ENCODE measurements around the gene GPR142.

GPR142 gene

DNA sequence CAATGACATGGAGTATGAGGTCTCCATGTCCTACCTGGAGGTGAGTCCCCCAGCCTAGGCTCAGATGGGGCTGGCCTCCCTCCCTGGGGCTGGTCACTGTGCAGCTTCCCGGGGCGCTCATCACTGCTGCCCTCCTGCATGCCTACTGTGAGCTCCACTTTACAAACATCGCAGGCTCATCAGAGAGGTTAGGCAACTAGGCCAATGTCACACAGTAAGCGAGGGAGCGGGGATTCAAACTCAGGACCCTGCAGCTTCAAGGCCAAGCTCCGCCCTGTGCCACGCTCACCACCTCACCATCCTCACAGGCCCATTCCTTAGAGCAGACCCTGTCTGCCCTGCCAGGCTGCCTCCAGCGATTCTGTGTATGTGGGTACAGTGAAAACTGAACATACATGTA, 24.2 kb upstream of the GPR142 start:
- H3K36me3 ChIP-seq = no peaks in the 10 kb centered on the region
- H3K27me3 ChIP-seq = no peaks in the 10 kb centered on the region
- no peak for TF ChIP-seq Cebpa-rat (IDR thresholded peaks at IDR 0.05)
- H3K4me1 ChIP-seq = peaks cover 55% of the 10 kb centered on the region
- no peak overlapping the region for H3K27ac ChIP-seq
- no peaks in the 10 kb centered on the region for H4K20me1 ChIP-seq
- H3K4me3 ChIP-seq = no peak overlapping the region
- no peak overlapping the region for H3K9ac ChIP-seq
- no peaks in the 10 kb centered on the region for H3K9me3 ChIP-seq
- H3K4me2 ChIP-seq = peak overlapping the region; percentile 77; the same call in 1 of the 2 replicates

DNA sequence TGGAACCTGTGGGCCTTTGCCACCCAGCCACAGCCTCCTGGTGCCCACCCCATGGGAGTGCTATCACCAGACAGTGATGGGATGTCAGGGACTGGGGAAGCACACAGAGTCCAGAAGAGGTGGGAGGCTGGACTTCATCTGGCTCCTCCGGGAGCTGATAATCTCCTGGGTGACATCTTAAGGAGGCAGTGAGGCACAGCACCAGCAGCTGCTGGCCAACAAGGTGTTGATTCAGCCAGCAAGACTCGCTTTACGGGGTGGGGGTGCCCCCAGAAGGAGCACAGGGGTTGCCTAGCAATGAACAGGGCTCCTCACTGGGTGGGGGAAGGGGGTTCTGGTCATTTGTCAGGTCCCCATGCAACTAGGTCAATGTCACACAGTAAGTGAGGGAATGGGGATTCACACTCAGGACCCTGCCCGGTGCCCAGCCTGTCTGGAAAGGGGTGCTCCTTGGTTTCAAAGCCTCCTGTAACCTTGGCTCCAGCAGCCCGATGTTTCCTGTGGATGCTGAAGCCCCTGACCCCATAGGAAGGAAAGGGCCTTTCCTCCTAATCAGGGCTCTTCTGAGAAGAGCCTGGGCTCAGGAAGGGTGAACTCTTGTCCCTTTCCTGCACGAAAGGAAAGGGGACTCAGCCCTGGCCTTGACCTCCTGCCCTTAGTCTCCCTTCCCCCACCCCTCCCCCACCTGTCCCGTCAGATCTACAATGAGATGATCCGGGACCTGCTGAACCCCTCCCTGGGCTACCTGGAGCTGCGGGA, 23.6 kb upstream of the GPR142 start:
- no peak for TF ChIP-seq Cebpa-rat (IDR thresholded peaks at IDR 0.05)

DNA sequence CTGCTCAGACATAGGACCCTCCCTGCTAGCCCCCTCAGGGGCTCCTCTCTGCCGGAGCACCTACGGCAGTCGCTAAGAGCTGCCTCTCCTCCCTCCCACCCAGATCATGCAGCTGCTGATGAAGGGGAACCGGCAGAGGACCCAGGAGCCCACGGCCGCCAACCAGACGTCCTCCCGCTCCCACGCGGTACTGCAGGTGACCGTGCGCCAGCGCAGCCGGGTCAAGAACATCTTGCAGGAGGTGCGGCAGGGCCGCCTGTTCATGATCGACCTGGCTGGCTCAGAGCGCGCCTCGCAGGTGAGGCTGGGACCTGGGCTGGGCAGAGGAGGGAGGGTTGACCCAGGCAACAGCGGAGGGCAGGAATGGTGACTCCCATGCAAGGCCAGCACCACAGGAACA, 22.6 kb upstream of the GPR142 start:
- H3K4me2 ChIP-seq = no peak overlapping the region
- no peaks in the 10 kb centered on the region for H3K9me3 ChIP-seq
- no peaks in the 10 kb centered on the region for H3K36me3 ChIP-seq
- no peak overlapping the region for H3K9ac ChIP-seq
- peaks cover 44% of the 10 kb centered on the region for H3K4me1 ChIP-seq
- no peak overlapping the region for H3K27ac ChIP-seq
- no peaks in the 10 kb centered on the region for H4K20me1 ChIP-seq
- no peak for TF ChIP-seq Cebpa-rat (IDR thresholded peaks at IDR 0.05)
- H3K4me3 ChIP-seq = no peak overlapping the region
- H3K27me3 ChIP-seq = no peaks in the 10 kb centered on the region

More for the DNA sequence above, 23.6 kb upstream of the GPR142 start:
- Histone ChIP-seq H3K36me3 (no peaks in the 10 kb centered on the region), H3K4me1 (peaks cover 53% of the 10 kb centered on the region), H4K20me1 (no peaks in the 10 kb centered on the region), H3K4me3 (no peak overlapping the region), H3K9me3 (no peaks in the 10 kb centered on the region), H3K27me3 (no peaks in the 10 kb centered on the region), H3K4me2 (no peak overlapping the region), H3K27ac (no peak overlapping the region), H3K9ac (no peak overlapping the region)

DNA sequence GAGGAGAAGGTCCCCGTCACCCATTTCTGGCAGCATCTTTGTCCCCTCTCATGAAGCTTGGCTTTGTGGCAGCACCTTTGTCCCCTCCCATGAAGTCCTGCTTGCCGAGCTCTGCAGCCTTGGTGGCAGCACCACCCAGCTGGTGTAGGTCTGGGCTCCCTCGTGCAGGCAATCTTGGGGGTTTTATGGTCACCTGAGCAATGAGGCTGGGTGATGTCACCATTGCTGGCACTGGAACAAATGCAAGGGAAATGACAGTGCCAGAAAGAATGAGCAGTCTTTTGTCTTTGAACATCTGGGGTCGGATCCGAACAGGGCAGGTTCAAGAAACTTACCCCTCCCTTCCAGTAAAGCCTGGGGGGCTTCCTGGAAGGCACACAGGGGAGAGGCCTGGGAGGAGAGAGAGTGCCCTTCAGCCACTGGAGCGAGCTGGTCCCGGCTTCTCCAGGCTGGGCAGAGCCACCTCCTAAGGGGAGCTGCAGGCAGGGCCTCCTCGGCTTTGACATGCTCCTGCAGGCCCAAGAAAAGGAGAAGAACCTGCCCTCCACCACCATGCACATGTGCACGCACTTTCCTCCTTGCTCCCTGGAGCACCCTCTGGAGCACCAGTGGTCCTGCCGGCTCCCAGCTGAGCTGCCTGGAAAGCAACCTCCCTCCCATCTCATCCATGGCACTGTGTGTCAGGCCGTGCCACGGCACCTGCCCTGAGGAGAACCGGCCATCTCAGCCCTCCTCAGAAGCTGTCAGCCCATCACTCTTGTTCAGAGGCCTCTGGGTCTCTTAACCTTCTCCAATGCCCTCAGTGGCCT, 21.7 kb upstream of the GPR142 start:
- TF ChIP-seq Cebpa-rat (IDR thresholded peaks at IDR 0.05) = no peak
- Histone ChIP-seq H3K9me3 (no peaks in the 10 kb centered on the region), H3K27ac (no peak overlapping the region), H3K27me3 (peaks cover 6% of the 10 kb centered on the region; the same call in 1 of the 2 replicates), H3K9ac (no peak overlapping the region), H3K4me1 (peaks cover 34% of the 10 kb centered on the region), H3K36me3 (no peaks in the 10 kb centered on the region), H3K4me2 (no peak overlapping the region), H4K20me1 (no peaks in the 10 kb centered on the region), H3K4me3 (no peak overlapping the region)

DNA sequence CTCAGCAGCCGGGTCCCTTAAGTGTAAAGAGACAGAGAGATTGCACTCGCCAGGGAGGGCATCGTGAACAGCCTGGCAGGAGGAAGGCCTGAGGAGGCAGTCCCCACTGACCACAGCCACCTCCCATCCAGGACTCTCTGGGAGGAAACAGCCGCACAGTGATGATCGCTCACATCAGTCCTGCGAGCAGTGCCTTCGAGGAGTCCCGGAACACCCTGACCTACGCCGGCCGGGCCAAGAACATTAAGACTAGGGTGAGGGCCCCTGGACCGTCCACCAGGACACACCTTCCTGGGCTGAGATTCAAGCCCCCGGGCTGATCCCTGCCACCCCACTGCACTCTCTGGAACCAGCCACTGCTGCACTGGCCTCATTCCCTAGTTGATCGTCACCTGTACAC, 19.7 kb upstream of the GPR142 start:
- peaks cover 14% of the 10 kb centered on the region for H3K4me1 ChIP-seq
- peaks cover 27% of the 10 kb centered on the region for H3K27me3 ChIP-seq
- no peak overlapping the region for H3K27ac ChIP-seq
- no peak for TF ChIP-seq Cebpa-rat (IDR thresholded peaks at IDR 0.05)
- no peak overlapping the region for H3K4me3 ChIP-seq
- H3K4me2 ChIP-seq = no peak overlapping the region
- H3K9me3 ChIP-seq = no peaks in the 10 kb centered on the region
- H4K20me1 ChIP-seq = peaks cover 11% of the 10 kb centered on the region; the same call in 1 of the 2 replicates
- no peak overlapping the region for H3K9ac ChIP-seq
- no peaks in the 10 kb centered on the region for H3K36me3 ChIP-seq

DNA sequence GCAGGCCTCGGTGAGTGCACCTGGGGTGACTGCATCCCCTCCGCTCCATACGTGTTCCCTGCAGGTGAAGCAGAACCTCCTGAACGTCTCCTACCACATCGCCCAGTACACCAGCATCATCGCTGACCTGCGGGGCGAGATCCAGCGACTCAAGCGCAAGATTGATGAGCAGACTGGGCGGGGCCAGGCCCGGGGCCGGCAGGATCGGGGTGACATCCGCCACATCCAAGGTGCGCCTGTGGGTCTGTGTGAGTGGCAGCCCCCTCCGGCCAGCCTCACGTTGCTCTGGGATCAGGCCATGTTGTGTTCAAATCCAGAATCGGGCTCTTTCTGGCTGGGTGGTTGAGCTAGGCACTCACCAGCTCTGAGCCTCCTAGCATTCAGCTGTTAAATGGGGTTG, 18.2 kb upstream of the GPR142 start:
- no peak for TF ChIP-seq Cebpa-rat (IDR thresholded peaks at IDR 0.05)
- Histone ChIP-seq H3K4me1 (0 out of 2 replicates have a peak, but pooled peaks cover under 1% of the 10 kb centered on the region), H3K27me3 (peaks cover 41% of the 10 kb centered on the region), H3K9me3 (no peaks in the 10 kb centered on the region), H4K20me1 (peaks cover 11% of the 10 kb centered on the region; the same call in 1 of the 2 replicates), H3K4me2 (no peak overlapping the region), H3K9ac (no peak overlapping the region), H3K4me3 (no peak overlapping the region), H3K27ac (no peak overlapping the region), H3K36me3 (no peaks in the 10 kb centered on the region)

DNA sequence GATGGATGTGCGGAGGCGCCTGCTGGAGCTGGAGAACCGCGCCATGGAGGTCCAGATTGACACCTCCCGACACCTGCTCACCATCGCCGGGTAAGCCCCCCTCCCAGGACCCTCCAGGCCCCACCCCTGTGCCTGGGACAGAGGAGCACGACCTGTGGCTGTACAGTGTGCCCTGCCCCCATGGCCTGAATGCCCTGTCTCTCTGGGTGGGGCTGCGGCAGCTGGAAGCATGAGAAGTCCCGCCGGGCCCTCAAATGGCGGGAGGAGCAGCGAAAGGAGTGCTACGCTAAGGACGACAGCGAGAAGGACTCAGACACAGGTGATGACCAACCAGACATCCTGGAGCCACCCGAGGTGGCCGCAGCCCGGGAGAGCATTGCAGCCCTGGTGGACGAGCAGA, 16.8 kb upstream of the GPR142 start:
- peaks cover 11% of the 10 kb centered on the region; the same call in 1 of the 2 replicates for H4K20me1 ChIP-seq
- H3K4me3 ChIP-seq = no peak overlapping the region
- H3K27me3 ChIP-seq = peaks cover 55% of the 10 kb centered on the region
- H3K36me3 ChIP-seq = no peaks in the 10 kb centered on the region
- H3K9ac ChIP-seq = no peak overlapping the region
- H3K4me1 ChIP-seq = no peaks in the 10 kb centered on the region
- no peaks in the 10 kb centered on the region for H3K9me3 ChIP-seq
- no peak for TF ChIP-seq Cebpa-rat (IDR thresholded peaks at IDR 0.05)
- H3K27ac ChIP-seq = no peak overlapping the region
- H3K4me2 ChIP-seq = no peak overlapping the region

DNA sequence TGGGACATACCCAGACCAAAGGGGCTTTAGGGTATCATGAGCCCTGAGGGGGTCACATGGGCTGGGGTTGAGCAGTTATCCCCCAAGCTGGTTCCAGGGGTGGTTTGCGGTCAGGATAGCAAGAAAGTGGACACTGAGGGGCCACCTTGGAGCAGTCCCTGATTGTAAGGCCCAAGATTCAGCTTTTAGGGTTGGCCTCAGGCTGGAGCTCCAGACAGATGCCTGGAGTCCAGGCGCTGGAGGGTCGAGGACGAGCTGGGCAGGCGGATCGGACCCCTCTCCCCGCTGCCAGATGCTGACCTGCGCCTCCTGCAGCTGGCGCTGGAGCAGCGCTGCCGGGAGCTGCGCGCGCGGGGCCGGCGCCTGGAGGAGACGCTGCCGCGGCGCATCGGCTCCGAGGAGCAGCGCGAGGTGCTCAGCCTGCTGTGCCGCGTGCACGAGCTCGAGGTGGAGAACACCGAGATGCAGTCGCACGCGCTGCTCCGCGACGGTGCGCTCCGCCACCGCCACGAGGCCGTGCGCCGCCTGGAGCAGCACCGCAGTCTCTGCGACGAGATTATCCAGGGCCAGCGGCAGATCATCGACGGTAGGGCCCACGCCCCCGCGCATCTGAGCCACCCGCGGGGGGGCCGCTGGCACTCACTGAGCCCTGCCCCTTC, 15.6 kb upstream of the GPR142 start:
- Histone ChIP-seq H3K4me2 (no peak overlapping the region), H4K20me1 (peaks cover 11% of the 10 kb centered on the region; the same call in 1 of the 2 replicates), H3K9ac (no peak overlapping the region), H3K27ac (no peak overlapping the region), H3K4me3 (no peak overlapping the region), H3K27me3 (peaks cover 67% of the 10 kb centered on the region), H3K9me3 (no peaks in the 10 kb centered on the region), H3K36me3 (no peaks in the 10 kb centered on the region), H3K4me1 (no peaks in the 10 kb centered on the region)
- TF ChIP-seq Cebpa-rat (IDR thresholded peaks at IDR 0.05) = no peak

DNA sequence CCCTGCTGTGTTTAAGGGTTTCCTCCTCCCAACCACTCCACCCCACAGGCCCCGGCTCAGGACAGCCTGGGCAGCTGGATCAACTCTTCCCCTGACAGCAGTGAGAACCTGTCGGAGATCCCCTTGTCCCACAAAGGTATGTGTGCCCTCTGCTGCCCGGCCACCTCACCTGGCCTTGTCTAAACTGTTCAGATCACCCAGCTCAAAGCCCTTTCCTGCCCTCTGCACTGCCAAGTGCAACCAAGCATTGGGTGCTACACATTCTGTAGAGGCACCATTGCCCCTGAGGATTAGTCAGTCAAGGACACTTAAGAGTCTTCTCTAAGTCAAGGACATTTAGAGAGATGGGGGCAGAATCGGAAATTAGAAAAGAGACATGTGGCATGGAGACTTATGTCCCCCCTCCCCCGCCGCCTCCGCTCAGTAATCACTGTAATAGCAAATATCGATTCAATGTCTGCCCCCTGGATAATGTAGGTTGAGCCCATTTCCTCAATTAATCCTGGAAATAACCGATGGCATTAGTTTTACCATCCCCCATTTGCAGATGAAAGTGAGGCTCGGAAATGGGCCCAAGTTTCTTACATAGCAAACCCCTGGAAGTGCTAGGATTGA, 13.8 kb upstream of the GPR142 start:
- Histone ChIP-seq H3K4me2 (no peak overlapping the region), H3K4me3 (no peak overlapping the region), H3K9me3 (no peaks in the 10 kb centered on the region), H3K36me3 (no peaks in the 10 kb centered on the region), H3K9ac (no peak overlapping the region), H3K4me1 (no peaks in the 10 kb centered on the region), H3K27ac (no peak overlapping the region), H4K20me1 (peaks cover 11% of the 10 kb centered on the region; the same call in 1 of the 2 replicates), H3K27me3 (peaks cover 81% of the 10 kb centered on the region)
- no peak for TF ChIP-seq Cebpa-rat (IDR thresholded peaks at IDR 0.05)
